SW480 (cell line): ENCODE measurements around the gene RAB35.
"Not testable (repeated sequence)": the region's sequence is repeated elsewhere in the genome, so short reads cannot be mapped to it uniquely, and the experiment has no call there.

ENCODE experiments used
- DNase-seq: peaks from one replicate; pipeline ENCODE4 v3.0.0-alpha.2; 2016; ENCODE audit warnings: low spot score

Gene RAB35

DNA sequence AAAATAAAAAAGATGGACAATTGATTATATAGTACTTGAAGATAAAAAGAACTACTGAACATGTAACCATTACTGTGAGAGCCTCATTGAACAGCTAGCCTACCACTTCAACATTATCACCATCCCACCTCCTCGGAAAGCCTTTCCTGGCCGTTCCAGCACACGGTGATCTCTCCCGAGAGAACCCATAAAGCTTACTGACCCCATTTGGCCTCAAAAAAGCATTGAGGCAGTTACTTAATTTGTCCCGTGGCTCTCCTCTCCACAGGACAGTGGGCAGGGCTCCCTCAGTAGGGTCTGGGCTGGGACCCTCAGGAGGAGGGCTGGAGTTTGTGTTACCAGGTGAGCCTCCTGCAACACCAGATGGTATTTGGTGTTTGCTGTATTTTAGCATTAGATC, 55.8 kb downstream of the RAB35 start:
- no peak for DNase-seq

GRCh38 chr12:120060196-120060595, 56.4 kb downstream of the RAB35 start:
- no peak for DNase-seq

DNA sequence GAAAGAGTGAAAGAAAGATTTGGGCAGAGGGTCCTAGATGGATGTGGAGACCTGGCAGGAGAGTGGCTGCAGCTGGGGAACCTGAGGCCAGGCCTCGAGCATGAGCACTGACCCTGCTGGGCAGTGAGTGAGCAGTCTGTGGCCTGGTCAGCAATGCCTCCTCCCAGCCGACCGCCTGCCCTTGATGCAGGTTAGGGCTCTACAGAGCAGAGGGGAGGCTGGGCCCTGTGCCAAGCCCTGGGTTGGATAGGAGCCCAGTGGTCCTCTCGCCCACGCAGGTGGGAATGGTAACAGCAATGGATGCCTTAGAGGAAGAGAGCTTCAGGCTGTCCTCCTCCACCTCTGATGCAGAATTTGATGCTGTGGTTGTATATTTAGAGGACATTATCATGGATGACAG, 59.8 kb downstream of the RAB35 start:
- DNase-seq, result no peak

- no peak for DNase-seq
These were observed 61.1 kb downstream of the RAB35 start for GRCh38 chr12:120055231-120056000.

- no peak for DNase-seq
These were observed 62.3 kb downstream of the RAB35 start for GRCh38 chr12:120054293-120054692.

DNA sequence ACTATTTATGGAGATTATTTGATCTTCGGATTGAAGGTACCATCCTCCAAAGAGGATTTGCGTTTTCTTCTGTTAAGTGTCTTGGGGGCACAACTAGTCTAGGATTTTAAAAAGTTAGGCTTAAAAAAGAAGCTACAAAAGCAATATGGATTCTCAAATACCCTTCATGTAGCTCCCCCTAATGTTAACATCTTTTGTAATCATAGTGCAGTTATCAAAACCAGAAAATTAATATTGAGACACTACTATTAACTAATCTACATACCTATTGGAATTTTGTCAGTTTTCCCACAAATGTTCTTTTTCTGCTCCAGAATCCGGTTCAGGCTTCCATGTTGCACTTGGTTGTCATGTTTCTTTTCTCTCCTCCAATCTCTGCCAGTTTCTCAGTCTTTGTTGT, 65.0 kb downstream of the RAB35 start:
- no peak for DNase-seq

GRCh38 chr12:120049426-120049825, 67.1 kb downstream of the RAB35 start:
- DNase-seq, result no peak

DNA sequence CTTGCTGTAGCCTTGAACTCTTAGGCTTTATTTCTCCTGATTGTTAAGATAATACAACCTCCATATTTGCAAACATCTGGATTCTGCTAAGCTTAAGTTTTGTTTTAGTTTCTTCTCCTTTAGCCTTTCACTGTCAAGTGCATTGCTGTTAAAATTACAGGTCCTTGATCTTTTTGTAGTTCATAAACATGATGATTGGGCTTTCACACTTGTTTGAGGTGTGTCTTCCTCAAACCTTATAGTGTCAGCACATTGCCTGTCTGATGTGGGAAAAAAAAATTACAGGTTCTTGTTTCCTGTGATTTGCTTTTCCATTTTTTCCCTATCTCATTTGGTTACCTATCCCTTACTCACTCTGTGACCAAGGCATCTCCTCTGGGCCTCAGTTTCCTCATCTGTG, 68.3 kb downstream of the RAB35 start:
- no peak for DNase-seq

- DNase-seq, result no peak
These were observed 69.5 kb downstream of the RAB35 start for GRCh38 chr12:120047072-120047471.

DNA sequence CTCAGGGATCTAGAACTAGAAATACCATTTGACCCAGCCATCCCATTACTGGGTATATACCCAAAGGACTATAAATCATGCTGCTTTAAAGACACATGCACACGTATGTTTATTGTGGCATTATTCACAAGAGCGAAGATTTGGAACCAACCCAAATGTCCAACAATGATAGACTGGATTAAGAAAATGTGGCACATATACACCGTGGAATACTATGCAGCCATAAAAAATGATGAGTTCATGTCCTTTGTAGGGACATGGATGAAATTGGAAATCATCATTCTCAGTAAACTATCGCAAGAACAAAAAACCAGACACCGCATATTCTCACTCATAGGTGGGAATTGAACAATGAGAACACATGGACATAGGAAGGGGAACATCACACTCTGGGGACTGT, 71.2 kb downstream of the RAB35 start:
- not testable (repeated sequence) for DNase-seq
